GM19468 (cell line): ENCODE results near the gene NHLRC1.
"Not testable (repeated sequence)": the region's sequence is repeated elsewhere in the genome, so short reads cannot be mapped to it uniquely, and the experiment has no call there.

ENCODE experiments used
- ATAC-seq: cut with Tn5 transposase; IDR thresholded peaks from one replicate; pipeline ENCODE4 v1.9.1; 2021; ENCODE audit warnings: mild to moderate bottlenecking, moderate library complexity, moderate number of reproducible peaks; ENCODE audit not compliant: unreplicated experiment; ENCODE audit errors: extremely low read depth

NHLRC1 gene

DNA sequence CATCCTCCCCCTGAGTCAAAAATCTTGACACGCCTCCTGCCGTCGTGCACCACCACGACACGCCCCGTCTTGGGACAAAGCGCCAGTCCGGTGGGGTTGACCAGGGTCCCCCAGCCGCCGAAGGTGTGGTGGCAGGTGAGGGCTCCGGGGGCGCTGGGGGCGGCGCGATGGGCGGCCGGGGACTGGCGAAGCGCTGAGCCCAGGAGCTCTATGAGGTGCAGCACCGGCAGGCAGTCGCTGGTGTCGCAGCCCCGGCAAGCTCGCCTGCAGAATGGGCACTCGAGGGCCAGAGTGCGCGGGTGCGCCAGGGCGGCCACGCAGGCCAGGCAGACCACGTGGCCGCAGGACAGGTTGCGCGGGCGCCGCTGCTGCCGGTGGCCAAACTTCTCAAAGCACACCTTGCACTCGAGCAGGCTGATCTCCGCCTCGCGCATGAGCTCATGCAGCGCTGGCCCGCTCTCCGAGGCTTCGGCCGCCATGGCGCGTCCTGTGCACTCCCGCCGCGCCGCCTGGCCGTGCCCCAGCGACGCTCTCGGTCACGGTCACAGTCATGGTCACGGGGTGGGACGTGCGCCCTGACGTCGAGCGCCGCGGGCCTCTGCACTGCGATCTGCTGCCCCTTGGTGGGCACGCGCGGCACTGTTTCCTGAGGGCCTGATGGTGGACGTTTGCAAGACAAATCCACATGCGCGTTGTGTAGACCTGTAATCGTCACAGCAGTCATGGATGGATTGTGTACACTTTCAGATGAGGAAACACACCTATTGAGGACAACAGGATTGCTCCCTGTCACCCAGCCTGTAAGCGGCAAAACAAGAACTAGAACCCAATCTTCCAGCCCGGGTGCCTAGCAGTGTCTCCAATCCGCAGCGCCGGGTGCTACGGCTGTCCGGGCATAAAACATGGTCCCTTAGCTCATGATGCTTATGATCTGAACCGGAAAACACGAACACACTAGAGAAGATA lies at the start of gene NHLRC1:
NHLRC1 (minus strand) TSS at position 550 of the 966 bp plus-strand sequence; CDS start at position 479, 71 bp downstream.
- ATAC-seq = peak; percentile 95

DNA sequence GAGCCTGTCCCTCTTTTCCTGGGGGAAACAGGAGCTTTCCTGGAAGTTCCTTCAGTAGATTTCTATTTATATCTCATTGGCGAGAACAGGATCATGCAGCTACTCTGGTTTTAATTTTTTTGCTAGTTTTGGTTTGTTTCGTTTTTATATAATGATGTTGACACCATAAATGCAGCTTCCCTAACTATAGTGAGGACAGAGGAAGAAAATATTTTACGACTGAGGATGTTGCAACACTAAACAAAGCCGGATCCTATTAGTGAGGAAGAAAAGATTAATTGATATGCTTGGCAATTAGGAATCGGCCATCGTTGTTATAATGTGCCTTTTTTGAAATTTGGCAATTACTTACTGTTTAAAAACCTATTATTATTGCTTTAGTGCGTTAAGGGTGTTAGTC lies 49.4 kb upstream of the NHLRC1 start:
- ATAC-seq = no peak

DNA sequence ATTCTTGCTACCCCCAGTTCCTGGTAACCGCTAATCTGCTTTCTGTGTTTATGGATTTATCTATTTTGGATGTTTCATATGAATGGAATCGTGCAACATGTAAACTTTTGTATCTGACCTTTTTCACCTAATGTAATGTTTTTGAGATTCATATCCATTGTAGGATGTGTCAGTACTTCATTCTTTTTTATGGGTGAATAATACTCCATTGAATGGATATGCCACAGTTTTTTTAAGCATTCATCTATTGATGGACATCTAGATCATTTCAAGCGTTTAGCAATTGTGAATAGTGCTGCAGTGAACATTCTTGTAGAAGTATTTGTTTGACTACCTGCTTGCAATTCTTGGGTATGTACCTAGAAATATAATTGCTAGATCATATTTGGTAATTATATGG lies 45.8 kb upstream of the NHLRC1 start:
- no peak for ATAC-seq

DNA sequence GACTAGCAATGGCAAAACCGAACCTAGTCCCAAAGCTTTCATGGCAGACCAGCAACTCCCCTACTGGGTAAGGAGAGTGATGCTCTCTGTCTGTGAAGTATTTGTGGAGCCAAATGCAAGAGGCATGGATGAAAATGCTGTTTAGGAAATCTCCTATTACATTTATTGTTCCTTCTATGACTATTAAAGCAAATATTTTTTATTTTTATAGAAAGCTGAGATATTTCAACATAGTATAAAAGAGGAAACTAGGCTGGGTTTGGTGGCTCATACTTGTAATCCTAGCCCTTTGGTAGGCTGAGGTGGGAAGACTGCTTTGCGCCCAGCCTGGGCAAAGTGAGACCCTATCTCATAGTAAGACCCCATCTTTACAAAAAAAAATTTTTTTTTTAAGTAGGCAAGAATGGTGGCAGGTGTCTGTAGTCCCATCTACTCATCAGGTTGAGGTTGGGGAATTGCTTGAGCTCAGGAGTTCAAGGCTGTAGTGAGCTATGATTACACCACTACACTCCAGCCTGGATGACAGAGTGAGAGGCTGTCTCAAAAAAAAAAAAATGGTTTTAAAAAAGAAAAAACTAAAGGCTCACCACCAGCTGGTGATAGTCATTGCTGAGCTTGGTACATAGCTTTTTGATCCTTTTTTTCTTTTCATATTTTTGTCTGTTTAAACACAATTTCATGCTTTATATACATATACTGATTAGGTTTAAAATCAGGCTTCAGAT lies 44.0 kb upstream of the NHLRC1 start:
- no peak for ATAC-seq

DNA sequence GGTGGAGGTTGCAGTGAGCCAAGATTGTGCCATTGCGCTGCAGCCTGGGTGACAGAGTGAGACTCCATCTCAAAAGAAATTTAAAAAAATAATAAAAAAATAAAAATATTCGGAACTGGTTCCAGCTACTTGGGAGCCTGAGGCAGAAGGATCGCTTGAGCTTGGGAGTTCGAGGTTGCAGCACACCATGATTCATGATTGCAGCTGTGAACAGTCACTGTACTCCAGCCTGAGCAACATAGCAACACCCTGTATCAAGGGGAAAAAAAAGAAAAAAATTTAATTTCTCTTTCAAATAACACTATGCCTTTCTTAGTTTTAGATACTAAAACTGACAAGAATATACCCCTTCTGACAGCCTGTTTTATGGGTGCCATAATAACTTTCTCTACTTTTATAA lies 43.3 kb upstream of the NHLRC1 start:
- no peak for ATAC-seq

DNA sequence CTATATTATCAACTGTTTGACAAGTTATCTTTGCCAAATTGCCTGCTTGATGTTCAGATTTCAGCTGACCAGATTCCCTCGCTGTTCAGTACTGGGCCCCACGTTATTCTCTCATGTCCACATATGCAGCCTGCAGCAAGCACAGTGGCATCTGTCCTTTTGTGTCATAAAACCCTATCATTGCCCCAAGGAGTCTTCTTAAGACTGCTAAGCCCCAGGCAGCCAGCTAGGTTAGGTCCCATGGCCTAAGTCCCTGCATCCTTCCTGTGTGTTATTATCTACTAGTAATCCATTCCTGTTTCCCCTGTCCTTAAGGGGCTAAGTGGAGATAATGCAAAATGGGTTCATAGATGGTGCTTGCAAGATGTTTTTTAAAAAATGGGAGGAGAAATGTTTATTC lies 39.9 kb upstream of the NHLRC1 start:
- no peak for ATAC-seq

DNA sequence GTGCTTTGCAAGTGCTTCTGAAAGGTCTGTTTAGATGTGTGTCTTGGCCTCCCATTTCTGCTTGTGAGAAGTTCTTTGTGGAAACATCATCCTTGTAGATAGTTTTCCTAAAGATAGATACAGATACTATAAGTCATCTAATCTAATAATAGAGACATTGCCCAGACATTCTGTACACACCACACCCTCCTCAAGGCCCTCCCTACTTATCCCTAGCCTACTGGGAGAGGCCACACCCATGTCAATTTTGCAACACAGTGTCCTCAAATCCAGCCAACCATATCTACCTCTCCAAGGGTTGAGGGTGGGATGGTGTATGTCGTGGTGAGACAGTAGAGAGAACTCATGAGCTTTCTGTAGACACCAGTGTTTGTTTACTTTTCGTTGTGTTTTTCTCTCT lies 39.0 kb upstream of the NHLRC1 start:
- ATAC-seq = no peak

DNA sequence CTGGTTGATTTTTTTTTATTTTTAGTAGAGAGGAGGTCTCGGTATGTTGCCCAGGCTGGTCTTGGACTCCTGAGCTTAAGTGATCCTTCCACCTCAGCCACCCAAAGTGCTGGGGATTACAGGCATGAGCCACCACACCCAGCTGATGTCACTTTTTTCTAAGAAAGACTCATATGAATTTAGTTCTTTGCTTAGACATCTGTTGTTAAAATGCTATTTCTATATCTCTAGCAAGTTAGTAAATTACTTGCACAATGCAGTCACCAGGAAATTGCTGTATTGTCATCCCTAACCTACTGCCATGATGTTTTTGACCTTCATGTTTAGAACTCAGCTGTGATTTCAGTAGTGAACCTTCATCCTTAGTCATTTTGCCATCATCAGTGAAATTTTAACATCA lies 38.4 kb upstream of the NHLRC1 start:
- ATAC-seq = no peak

DNA sequence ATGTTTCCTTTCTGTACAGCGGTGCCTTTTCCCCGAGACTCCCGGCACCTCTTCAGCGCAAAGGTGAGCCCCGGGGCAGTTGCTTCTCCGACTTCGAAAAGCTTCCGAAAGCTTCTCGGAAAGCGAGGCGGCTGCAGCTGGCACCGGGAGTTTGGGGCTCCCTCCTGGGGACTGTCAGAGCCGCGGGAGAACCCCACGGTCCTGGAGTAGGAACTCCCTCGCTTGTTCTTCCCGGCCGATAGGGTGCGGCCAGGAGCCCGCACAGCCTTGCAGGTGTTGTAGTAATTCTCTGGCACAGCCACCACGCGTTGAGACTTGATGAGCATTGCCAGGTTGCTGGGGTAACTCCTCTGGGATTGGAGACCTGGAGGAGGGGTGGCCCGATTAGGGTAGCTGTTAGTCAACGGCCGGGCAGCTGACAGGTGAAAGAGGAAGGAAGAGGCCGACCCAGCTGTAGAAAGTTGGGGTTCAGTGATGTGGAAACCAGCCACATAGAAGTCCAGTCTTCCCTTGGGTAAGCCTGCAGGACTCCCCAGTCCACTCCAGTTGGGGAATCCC lies 33.5 kb upstream of the NHLRC1 start:
- ATAC-seq = peak; percentile 21

DNA sequence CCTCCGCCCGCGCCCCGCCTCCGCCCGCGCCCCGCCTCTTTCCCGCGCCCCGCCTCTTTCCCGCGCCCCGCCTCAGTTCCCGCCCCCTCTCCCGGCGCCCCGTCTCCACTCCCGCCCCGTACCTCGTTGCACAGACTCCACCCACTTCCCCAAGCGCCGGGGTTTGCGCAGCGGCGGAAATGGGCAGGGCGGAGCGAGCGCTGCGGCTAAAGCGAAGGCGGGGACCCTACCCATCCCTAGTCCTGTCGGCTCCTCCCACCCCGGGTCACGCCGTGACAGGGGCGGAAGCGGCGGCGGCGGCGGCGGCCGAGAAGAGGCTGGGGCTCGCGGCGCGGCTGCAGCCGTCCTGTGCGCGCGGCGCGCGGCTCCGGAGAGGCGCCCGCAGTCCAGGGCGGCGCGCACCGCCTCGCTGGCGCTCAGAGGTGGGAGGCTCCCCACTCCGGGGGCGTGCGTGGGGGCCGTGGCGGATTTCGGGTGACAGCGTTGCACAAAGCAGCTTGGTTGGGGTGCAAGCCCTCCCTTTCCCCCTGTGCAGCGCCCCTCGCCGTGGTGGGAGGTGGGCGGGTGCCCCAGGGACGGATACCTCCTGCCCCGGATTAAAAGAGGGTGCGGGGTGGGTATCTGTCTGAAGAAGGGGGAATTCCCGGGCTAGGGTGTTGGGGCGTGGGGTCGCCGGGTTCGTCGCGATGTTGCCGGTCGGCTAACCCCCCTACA lies 32.8 kb upstream of the NHLRC1 start, which contains the start of gene KDM1B:
KDM1B (plus strand) TSS at position 273 of the 714 bp plus-strand sequence. CDS start 4,474 bp downstream, outside the sequence.
- peak; percentile 88 for ATAC-seq

DNA sequence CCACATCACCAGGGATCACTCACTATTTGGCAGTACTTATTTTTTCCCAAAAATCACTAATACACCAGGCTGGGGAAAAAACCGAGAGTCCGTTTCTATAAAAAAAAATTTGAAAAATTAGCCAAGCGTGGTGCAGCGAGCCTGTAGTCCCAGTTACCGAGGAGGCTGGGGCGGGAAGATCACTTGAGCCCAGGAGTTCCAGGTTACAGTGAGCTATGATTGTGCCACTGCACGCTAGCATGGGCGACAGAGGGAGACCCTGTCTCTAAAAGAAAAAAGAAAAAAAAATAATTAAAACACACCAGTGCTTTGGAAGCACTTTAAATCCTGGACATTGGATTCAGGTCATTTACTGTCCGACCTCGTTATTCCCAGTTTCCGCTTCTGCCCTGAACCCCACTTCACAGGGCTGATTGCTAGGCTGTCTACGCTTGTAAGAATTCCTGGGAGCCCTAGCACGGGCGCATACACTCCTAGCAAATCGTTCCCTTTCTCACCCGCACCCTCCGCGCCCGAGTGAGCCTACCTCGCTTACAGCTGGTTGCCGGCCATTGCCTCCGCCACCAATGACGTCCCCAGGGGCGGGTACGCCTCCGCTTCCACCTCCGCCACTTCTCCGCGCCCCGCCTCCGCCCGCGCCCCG lies 32.2 kb upstream of the NHLRC1 start, which contains the start of gene TPMT:
TPMT (minus strand) TSS at position 571 of the 643 bp plus-strand sequence. CDS start 5,950 bp downstream, outside the sequence.
- ATAC-seq = peak; percentile 37

DNA sequence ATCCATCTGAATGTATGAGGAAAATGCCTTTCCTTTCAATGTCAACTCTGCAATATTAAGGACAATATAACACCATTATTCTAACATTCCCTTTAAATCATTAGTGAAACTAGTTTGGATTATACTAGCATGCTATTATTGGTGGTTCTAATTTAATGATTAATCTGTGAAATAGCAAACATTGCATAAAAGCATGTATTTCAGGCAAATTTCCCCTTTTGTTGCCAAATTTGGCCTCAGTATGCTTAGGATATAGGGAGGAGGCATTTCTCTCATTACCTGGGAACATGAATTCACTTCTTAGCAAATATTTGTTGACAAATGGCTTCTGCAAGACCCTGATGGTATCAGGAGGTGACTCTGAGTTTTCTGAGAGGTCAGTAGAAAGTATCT lies 30.8 kb upstream of the NHLRC1 start:
- no peak for ATAC-seq

DNA sequence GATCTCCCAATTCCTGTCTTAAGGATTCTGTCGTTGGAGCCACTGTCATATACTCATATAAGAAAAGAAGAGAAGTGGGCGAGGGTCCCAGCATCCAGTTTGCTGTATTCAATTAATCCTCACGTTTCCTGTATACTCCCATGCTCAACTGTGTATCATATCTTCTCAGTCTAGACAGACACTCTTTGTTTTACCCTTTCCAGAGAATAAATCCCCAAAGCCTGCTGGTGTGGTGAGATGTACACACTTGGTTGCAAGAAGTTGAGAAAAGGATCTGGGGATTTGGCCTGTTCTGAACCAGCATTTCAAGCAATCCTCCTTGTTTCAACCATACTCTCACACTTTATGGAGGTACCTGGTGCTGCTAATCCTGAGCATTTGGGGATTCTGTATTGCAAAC lies 29.3 kb upstream of the NHLRC1 start:
- no peak for ATAC-seq

DNA sequence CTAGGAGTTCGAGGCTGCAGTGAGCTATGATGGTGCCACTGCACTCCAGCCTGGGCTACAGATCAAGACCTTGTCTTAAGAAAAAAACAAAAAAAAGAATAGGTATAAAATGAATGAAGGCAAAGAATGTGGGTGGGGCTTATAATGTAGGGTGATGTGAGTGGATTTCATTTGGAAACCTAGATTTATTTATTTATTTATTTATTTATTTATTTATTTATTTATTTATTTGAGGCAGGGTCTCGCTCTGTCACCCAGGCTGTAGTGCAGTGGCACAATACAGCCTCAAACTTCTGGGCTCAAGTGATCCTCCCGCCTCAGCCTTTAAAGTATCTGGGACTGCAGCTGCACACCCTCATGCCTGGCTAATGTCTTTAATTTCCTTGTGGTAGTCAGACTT lies 28.9 kb upstream of the NHLRC1 start:
- not testable (repeated sequence) for ATAC-seq

DNA sequence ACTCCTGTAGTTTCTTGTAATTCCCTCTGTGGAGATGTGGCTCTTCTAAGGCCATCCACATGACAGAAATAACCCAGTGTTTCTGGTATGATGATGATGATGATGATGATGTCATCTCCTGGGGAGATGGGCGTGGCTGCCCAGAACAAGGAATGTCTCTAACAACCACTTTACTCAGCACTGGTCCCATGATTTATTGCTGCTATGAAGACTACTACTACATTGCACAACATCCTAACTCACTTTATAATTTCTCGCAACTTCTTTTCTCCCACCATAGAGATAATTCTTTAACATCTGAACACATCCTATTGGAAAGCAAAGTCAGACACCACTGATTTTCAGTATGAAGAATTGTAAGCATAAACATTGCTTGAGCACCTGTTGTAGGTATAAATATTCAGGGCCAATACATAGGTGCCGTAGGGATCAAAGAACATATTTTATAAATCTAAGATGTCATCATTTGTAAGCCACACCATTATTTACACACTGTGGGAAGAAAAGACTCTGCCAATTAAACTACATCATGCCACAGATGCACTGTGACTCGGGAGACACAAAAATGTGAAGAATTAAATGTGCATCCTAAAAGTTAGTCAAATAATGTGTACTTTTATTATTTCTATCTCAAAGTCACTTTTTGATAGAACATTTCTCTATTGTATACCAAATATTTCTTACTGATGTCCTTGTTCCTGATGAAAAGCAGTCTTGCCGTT lies 26.0 kb upstream of the NHLRC1 start:
- no peak for ATAC-seq

DNA sequence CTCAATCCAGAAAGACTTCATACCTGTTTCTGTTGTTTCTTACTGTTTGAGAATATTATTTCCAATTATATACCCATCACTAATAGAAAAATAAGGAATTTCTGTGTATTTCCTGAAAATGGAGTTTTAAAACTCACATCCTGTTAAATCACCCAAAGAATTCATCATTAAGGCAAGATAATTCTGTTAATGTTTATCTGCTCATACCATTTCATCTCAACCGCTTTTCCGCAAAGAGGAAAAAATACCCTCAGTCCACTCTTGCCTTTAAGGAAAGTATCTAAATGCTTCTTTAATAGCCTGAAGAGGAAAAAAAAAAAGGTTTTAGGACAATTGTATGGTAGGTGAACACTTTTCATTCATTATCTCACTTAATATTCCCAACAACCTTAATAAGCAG lies 25.1 kb upstream of the NHLRC1 start:
- ATAC-seq = no peak

DNA sequence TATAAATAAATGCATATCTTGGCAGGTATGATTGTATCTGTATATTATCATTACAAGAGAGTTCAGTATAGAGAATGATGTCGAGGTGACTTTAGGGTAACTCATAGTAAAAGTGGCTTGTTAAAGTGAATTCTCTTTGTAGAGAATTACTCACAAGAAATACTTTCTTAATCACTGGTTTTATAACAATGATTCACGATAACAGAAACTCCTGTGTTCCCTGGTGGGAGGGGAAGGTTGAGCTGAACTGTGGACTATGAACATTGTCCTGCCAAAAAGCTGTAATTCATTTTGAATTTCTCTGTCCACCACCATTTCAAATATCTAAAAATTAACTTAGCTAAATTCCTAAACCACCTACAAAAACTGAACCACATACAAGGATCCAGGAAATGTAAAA lies 24.7 kb upstream of the NHLRC1 start:
- ATAC-seq = no peak

DNA sequence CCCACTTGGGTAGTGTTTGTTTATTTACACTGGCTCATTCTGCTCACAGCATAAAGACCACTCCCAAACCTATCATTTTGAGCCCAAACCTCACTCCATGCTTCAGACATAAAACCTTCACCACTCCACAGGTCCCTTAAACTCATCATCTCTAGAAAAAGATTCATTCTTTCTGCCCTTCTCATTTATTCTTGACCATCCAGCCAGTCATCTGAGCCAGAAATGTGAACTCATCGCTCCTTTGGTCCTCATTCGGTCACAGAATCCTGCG lies 20.0 kb upstream of the NHLRC1 start:
- ATAC-seq = no peak
